A549 (cell line): Measurements from ENCODE around the gene CD36. TPM values are rescaled to one million over a fixed set of nuclear protein-coding genes. Genes with fewer than 3 reads are reported as not detected.
A peak's percentile ranks its signal among the peaks of the same experiment; 100 is the strongest.

ENCODE experiments used
- ATAC-seq, 2 experiments: fragments of 200-7000 bp in 1 of 2; fragments of >200 bp in 1 of 2; cut with Nextera tagmentation in 1 of 2; cut with Tn5 transposase in 1 of 2; 3 replicates each; pipeline versions ENCODE4 v1.8.0 to v1.9.1; 2018 to 2020; ENCODE audit warnings: mild to moderate bottlenecking in 1 of 2, moderate library complexity in 1 of 2
- CTCF ChIA-PET: fragments of 300-600 bp; sonication (Branson Sonifier 250); formaldehyde crosslinking; extraction: SDS; loops from one replicate; lab custom pipeline; 2021; ENCODE audit warnings: antibody characterized with exemption, inconsistent platforms; lab: Yijun Ruan, JAX
- POLR2A ChIA-PET: fragments of 350-600 bp; formaldehyde crosslinking; extraction: SDS; loops from one replicate; lab custom pipeline; 2021; ENCODE audit warnings: antibody characterized with exemption, inconsistent platforms; lab: Yijun Ruan, JAX
- DNase-seq, 2 experiments: peaks; one replicate each; pipeline versions ENCODE4 v3.0.0 to v3.0.0-alpha.2; 2011 to 2016; ENCODE audit warnings: low read depth in 1 of 2, low spot score in 1 of 2
- FAIRE-seq: peaks from 2 replicates; lab custom pipeline; 2011; peaks lifted over from hg19 to GRCh38; lab: Jason Lieb, UNC
- H3K27ac ChIP-seq, 2 experiments: fragments of >200 bp; sonication (Bioruptor Twin); formaldehyde crosslinking; 3 replicates each; pipeline ENCODE4 v1.5.1; 2016 to 2017
- H3K4me1 ChIP-seq: fragments of >200 bp; sonication (Bioruptor Twin); formaldehyde crosslinking; 3 replicates; pipeline ENCODE4 v1.6.1; 2016
- H3K4me2 ChIP-seq: fragments of >200 bp; sonication (Bioruptor Twin); formaldehyde crosslinking; 3 replicates; pipeline ENCODE4 v1.6.1; 2016
- H3K4me3 ChIP-seq: fragments of >200 bp; sonication (Bioruptor Twin); formaldehyde crosslinking; 3 replicates; pipeline ENCODE4 v1.5.1; 2016
- H3K9me3 ChIP-seq: fragments of >200 bp; sonication (Bioruptor Twin); formaldehyde crosslinking; 3 replicates; pipeline ENCODE4 v1.6.1; 2016
- CEBPB ChIP-seq, 2 experiments: fragments of >200 bp in 1 of 2; sonication (Bioruptor Twin) in 1 of 2; formaldehyde crosslinking in 1 of 2; IDR thresholded peaks; 2 replicates each; pipeline ENCODE4 v1.6.1; 2012 to 2016
- CTCF ChIP-seq: fragments of >200 bp; sonication (Bioruptor Twin); formaldehyde crosslinking; IDR thresholded peaks from 3 replicates; pipeline ENCODE4 v1.5.1; 2016
- EHF ChIP-seq: fragments of 250-450 bp; sonication (Bioruptor Pico); IDR thresholded peaks from 2 replicates; pipeline ENCODE4 v1.5.0; 2020; ENCODE audit warnings: mild to moderate bottlenecking
- EP300 ChIP-seq, 2 experiments: fragments of >200 bp; sonication (Bioruptor Twin); formaldehyde crosslinking; IDR thresholded peaks; 2 replicates in 1 of 2; 3 replicates in 1 of 2; pipeline ENCODE4 v1.6.1; 2016 to 2017
- FOSB ChIP-seq: fragments of 250-450 bp; sonication (Bioruptor Pico); IDR thresholded peaks from 2 replicates; pipeline ENCODE4 v1.5.0; 2020; ENCODE audit warnings: mild to moderate bottlenecking, moderate library complexity
- FOSL2 ChIP-seq, 2 experiments: fragments of 450-650 bp in 1 of 2; fragments of >200 bp in 1 of 2; sonication (Bioruptor Twin) in 1 of 2; formaldehyde crosslinking; IDR thresholded peaks; 2 replicates each; pipeline versions ENCODE4 v1.5.0 to v1.6.1; 2016 to 2020; ENCODE audit warnings: mild to moderate bottlenecking in 1 of 2, moderate library complexity in 1 of 2
- GATA3 ChIP-seq: IDR thresholded peaks from 2 replicates; pipeline ENCODE4 v1.6.1; 2012; ENCODE audit warnings: borderline replicate concordance
- HDAC2 ChIP-seq: fragments of 200-600 bp; sonication (generic); IDR thresholded peaks from 2 replicates; pipeline ENCODE4 v1.6.1; 2016
- HOXA7 ChIP-seq: fragments of 250-450 bp; sonication (Bioruptor Pico); IDR thresholded peaks from 2 replicates; pipeline ENCODE4 v1.5.0; 2020; ENCODE audit warnings: mild to moderate bottlenecking, moderate library complexity
- JUN ChIP-seq, 2 experiments: fragments of >200 bp; sonication (Bioruptor Twin); formaldehyde crosslinking; IDR thresholded peaks; 2 replicates in 1 of 2; 3 replicates in 1 of 2; pipeline ENCODE4 v1.6.1; 2016 to 2017
- JUNB ChIP-seq: fragments of >200 bp; sonication (Bioruptor Twin); formaldehyde crosslinking; IDR thresholded peaks from 2 replicates; pipeline ENCODE4 v1.6.1; 2016
- NR3C1 ChIP-seq: fragments of >200 bp; sonication (Bioruptor Twin); formaldehyde crosslinking; IDR thresholded peaks from 3 replicates; pipeline ENCODE4 v1.6.1; 2017
- RCOR1 ChIP-seq: fragments of 150-350 bp; IDR thresholded peaks from 2 replicates; pipeline ENCODE4 v1.6.1; 2014; ENCODE audit warnings: antibody characterized with exemption, low read length, low read depth
- USF2 ChIP-seq: fragments of 450-650 bp; IDR thresholded peaks from 2 replicates; pipeline ENCODE4 v1.6.1; 2014; ENCODE audit warnings: antibody characterized with exemption
- ZSCAN20 ChIP-seq: fragments of 250-450 bp; sonication (Bioruptor Pico); IDR thresholded peaks from 2 replicates; pipeline ENCODE4 v1.8.0; 2022; ENCODE audit warnings: mild to moderate bottlenecking, moderate library complexity
- WGBS: methylation state at CpG from one replicate; pipeline ENCODE4 v1.1.6; 2017; ENCODE audit errors: missing lambda C conversion rate; 5-methylcytosine and 5-hydroxymethylcytosine counted together
- polyA plus RNA-seq, 4 experiments: library from polyadenylated mRNA; depleted of rRNA in 3 of 4; stranded (reverse); fragments of >200 nt; fragmentation: RNase III in 1 of 4; extraction: RNeasy Plus Mini Kit Qiagen cat#74134 plus additional on column Dnase treatment in 1 of 4; gene quantifications; 2 replicates in 3 of 4; 3 replicates in 1 of 4; pipeline ENCODE4 v1.2.3, GENCODE V29; 2011 to 2017
- TF ChIP-seq, protein P1 (sequence below): fragments of >200 bp; sonication (Bioruptor Twin); formaldehyde crosslinking; IDR thresholded peaks from 2 replicates; pipeline ENCODE4 v1.6.1; 2016
- TF ChIP-seq, protein P2 (sequence below): fragments of >200 bp; sonication (Bioruptor Twin); formaldehyde crosslinking; IDR thresholded peaks from 3 replicates; pipeline ENCODE4 v1.6.1; 2016

The CD36 gene
- polyA plus RNA-seq, 2 of the 4 experiments (the other 2 are of a cell fraction), result 0.12 to 0.37 TPM

DNA sequence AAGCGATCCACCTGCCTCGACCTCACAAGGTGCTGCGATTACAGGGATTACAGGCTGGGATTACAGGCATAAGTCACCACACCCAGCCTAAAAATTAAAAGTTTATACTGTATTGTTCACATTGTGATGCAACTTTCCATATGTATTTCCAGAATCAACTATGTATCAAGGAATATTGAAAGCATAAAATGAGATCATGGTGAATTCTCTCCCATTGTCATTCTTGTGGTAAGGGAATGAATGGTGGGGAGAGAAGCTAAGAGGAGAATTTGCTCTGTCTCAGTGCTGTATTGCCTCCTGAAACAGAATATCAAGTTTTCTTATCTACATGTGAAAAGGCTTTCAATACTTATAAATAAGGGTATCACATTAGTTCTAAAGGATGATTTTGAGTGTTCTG, 81.7 kb downstream of the CD36 start:
- Histone ChIP-seq H3K9me3 (0 out of 3 replicates have a peak, but pooled peaks cover 3% of the 10 kb centered on the region), H3K4me3 (no peak overlapping the region), H3K27ac (peak overlapping the region; percentile 86 to 98), H3K4me1 (peaks cover 45% of the 10 kb centered on the region), H3K4me2 (no peak overlapping the region)
- POLR2A ChIA-PET, result no interaction called here
- no peak for FAIRE-seq
- DNase-seq, result no peak
- no peak for ATAC-seq
- 92% methylated on average over 3 of the region's 3 CpGs for WGBS
- CTCF ChIA-PET, result interaction anchor here (1.3 kb wide), 1 partner anchor 21 kb away, joined by 3 read pairs; no protein-coding TSS in a partner anchor
- TF ChIP-seq HOXA7 (CRISPR knock-in tag) (no peak), NR3C1 (no peak), FOSB (CRISPR knock-in tag) (no peak), EHF (CRISPR knock-in tag) (no peak)

DNA sequence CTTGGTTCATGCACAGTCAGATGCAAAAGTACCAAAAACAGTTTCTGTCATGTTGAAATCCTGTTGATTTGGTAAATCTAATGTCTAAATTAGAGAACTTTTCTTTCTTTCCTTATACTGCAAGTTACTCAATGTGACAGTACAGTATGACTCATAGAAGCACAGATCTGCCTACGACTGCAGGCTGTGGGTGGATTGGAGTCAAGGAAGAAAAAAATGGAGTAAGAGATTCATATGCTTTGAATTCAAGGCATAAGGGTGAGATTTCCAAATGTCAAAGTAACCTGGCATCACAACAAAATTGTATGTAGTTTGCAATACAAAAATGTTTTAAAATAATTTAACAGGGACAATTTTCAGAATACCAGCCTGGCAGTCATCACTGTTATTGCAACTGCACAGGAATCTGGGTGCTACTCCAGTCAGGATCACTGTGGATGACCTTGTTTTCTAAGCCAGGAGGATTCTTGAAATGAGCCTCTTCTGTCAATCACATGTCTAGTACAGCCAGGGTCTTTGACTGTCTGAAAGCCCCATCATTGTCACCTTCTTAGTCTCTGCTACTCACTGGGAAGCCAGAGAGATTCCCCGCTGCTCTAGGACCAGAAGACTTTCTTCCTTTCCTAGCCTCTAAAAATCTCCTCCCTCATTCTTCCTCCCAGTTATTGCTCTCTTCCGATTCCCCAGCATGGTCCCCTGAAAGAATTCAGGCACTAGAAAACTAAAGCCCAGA, 83.6 kb downstream of the CD36 start:
- POLR2A ChIA-PET, result interaction anchor here (0.6 to 1.6 kb wide), 6 partner anchors 19 to 236 kb away, joined by 3 to 10 read pairs (median 5); partner anchors contain the start of gene SEMA3C
- H3K4me3 ChIP-seq, result peak overlapping the region; percentile 3; the same call in 1 of the 3 replicates
- WGBS, result 3% methylated on average over 3 of the region's 3 CpGs
- TF ChIP-seq USF2 (no peak), RCOR1 (no peak), EP300 (IDR thresholded peaks at IDR 0.05) (peak in 1 of 2 experiments; percentile 42; a peak in 1 of 5 replicates), CTCF (no peak), ZSCAN20 (CRISPR knock-in tag) (no peak), JUN (IDR thresholded peaks at IDR 0.05) (peak in 1 of 2 experiments; percentile 46; a peak in 1 of 5 replicates), GATA3 (peak; percentile 39; the same call in 1 of the 2 replicates), HOXA7 (CRISPR knock-in tag) (no peak), CEBPB (IDR thresholded peaks at IDR 0.05) (peak; percentile 82 to 87), HDAC2 (no peak), NR3C1 (no peak), FOSL2 (IDR thresholded peaks at IDR 0.05) (peak; percentile 88), FOSL2 (CRISPR knock-in tag; IDR thresholded peaks at IDR 0.05) (peak; percentile 98), JUNB (peak; percentile 75)
- TF ChIP-seq, protein P1, sequence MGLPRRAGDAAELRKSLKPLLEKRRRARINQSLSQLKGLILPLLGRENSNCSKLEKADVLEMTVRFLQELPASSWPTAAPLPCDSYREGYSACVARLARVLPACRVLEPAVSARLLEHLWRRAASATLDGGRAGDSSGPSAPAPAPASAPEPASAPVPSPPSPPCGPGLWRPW, result 0 out of 2 replicates have a peak, but pooled peaks have one; percentile 20
- TF ChIP-seq, protein P2, sequence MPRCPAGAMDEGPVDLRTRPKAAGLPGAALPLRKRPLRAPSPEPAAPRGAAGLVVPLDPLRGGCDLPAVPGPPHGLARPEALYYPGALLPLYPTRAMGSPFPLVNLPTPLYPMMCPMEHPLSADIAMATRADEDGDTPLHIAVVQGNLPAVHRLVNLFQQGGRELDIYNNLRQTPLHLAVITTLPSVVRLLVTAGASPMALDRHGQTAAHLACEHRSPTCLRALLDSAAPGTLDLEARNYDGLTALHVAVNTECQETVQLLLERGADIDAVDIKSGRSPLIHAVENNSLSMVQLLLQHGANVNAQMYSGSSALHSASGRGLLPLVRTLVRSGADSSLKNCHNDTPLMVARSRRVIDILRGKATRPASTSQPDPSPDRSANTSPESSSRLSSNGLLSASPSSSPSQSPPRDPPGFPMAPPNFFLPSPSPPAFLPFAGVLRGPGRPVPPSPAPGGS, result no peak
- DNase-seq, result peak; percentile 77 to 85
- peak; percentile 77 to 80 for ATAC-seq
- H3K9me3 ChIP-seq, result 0 out of 3 replicates have a peak, but pooled peaks cover 3% of the 10 kb centered on the region
- peaks cover 53% of the 10 kb centered on the region for H3K4me1 ChIP-seq
- CTCF ChIA-PET, result interaction anchor here (1.0 to 1.3 kb wide), 5 partner anchors 10 to 748 kb away, joined by 3 to 8 read pairs (median 3); no protein-coding TSS in a partner anchor
- H3K4me2 ChIP-seq, result peak overlapping the region; percentile 80
- H3K27ac ChIP-seq, result peak overlapping the region; percentile 96 to 98
- FAIRE-seq, result peak; percentile 99
